ENCODE data around the gene HBP1.

The HBP1 gene

DNA sequence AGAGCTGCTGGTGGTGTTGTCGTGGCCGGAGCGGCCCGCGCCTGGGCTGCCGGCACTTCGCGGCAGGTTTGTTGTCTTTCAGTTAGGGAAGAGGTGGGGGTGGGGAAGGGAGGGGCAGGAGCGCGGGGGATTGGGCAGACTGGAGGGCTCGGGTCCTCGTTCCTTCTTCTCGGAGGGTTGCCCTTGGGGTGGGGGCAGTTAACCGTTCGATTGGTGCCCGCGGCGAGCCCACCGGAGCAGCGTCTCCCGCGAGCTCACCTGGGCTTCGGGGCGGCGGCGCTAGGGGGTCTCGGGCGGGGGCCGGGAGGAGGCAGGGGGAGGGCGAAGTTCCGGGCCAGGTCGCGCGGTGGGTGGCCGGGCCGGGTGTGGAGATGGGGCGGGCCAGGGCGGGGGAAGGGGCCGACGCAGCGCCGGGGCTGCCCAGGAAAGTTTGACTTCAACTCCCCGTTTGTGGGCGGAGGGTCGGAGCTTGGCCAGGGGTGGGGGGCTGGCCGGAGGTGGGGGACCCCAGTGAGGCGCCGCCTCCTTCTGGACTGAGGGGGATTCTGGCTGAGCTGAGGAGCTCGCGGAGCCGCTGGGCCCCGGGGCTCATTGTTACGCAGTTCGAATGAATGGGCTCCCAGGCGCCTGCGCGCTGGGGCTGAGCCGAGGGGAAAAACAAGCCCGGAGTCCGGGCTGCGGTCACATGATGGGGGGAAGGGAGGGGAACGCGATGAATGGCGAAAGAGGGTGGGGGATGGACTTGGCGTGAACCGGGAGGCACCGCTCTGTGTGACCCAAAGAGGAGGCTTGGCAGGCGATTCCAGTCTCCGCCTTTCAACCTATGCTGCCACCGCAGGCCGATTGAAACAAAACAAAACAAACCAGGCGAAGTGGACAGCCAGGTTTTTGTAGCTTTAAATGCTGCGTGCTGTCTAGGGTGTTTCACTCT lies 582 bp downstream of the HBP1 start:
- DNase-seq (ENCODE audit: low read depth in 1 of 2, low spot score in 1 of 2): peak; percentile 92 to 96
- TF ChIP-seq, protein P1, sequence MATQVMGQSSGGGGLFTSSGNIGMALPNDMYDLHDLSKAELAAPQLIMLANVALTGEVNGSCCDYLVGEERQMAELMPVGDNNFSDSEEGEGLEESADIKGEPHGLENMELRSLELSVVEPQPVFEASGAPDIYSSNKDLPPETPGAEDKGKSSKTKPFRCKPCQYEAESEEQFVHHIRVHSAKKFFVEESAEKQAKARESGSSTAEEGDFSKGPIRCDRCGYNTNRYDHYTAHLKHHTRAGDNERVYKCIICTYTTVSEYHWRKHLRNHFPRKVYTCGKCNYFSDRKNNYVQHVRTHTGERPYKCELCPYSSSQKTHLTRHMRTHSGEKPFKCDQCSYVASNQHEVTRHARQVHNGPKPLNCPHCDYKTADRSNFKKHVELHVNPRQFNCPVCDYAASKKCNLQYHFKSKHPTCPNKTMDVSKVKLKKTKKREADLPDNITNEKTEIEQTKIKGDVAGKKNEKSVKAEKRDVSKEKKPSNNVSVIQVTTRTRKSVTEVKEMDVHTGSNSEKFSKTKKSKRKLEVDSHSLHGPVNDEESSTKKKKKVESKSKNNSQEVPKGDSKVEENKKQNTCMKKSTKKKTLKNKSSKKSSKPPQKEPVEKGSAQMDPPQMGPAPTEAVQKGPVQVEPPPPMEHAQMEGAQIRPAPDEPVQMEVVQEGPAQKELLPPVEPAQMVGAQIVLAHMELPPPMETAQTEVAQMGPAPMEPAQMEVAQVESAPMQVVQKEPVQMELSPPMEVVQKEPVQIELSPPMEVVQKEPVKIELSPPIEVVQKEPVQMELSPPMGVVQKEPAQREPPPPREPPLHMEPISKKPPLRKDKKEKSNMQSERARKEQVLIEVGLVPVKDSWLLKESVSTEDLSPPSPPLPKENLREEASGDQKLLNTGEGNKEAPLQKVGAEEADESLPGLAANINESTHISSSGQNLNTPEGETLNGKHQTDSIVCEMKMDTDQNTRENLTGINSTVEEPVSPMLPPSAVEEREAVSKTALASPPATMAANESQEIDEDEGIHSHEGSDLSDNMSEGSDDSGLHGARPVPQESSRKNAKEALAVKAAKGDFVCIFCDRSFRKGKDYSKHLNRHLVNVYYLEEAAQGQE (IDR thresholded peaks at IDR 0.05; ENCODE audit: insufficient replicate concordance, low read depth): peak; percentile 10
- TF ChIP-seq, protein P2, sequence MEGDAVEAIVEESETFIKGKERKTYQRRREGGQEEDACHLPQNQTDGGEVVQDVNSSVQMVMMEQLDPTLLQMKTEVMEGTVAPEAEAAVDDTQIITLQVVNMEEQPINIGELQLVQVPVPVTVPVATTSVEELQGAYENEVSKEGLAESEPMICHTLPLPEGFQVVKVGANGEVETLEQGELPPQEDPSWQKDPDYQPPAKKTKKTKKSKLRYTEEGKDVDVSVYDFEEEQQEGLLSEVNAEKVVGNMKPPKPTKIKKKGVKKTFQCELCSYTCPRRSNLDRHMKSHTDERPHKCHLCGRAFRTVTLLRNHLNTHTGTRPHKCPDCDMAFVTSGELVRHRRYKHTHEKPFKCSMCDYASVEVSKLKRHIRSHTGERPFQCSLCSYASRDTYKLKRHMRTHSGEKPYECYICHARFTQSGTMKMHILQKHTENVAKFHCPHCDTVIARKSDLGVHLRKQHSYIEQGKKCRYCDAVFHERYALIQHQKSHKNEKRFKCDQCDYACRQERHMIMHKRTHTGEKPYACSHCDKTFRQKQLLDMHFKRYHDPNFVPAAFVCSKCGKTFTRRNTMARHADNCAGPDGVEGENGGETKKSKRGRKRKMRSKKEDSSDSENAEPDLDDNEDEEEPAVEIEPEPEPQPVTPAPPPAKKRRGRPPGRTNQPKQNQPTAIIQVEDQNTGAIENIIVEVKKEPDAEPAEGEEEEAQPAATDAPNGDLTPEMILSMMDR (IDR thresholded peaks at IDR 0.05; ENCODE audit: insufficient read depth, low read length): no peak
- TF ChIP-seq GABPA (IDR thresholded peaks at IDR 0.05; ENCODE audit: low read depth): peak; percentile 22; the same call in 1 of the 2 replicates
- peak; percentile 65 for TF ChIP-seq POLR2AphosphoS5 (IDR thresholded peaks at IDR 0.05; ENCODE audit: low read depth)
- TF ChIP-seq SPI1 (IDR thresholded peaks at IDR 0.05; ENCODE audit: borderline replicate concordance, low read depth): peak; percentile 20; the same call in 1 of the 2 replicates
- Histone ChIP-seq H3K27ac (replicated peaks) (peak overlapping the region; percentile 93), H3K27me3 (ENCODE audit: insufficient read depth, poor library complexity, severe bottlenecking) (no peaks in the 10 kb centered on the region), H3K4me3 (replicated peaks; ENCODE audit: insufficient read depth, low read length) (peak overlapping the region; percentile 97)

DNA sequence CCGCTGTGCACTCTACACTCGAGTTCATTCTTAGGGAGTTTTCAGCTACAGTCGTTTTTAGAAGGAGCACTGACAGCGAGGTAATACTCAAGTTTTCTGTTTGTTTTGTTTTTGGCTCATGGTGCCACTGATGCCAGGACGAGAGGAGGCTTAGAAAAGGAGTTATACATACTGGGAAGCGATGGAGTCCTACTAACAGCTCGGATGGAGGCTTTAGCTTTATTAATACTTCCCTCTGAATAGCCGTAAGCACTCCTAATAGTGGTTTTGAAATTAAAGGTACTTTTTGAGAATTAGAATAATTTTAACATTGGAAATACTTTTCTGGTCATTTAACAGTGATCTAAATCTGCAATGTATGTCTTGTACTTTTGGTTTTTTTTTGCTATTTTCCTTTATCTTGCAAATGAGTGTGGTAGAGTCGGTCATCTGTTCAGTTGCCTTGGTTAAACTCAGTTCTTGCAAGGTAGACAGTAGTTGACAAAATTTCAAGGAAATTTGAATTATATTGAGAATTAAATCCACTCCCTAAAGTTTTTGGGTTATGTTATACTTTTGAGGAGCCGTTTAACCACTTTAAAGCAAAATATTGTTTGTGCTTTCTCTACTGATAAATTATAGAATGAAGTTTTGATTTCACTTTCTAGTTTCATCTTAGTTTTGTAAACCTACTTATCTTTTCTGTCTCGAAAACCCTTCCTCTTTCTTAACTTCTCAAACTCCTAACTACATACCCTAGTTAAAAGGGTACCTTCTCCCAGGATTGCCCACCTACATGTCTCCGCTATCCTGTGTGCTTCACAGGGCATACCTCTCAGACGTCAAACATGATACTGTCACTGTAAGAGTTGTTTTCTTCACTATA lies 1.5 kb downstream of the HBP1 start:
- TF ChIP-seq SPI1 (IDR thresholded peaks at IDR 0.05; ENCODE audit: borderline replicate concordance, low read depth) (peak; percentile 32; the same call in 1 of the 2 replicates), GABPA (IDR thresholded peaks at IDR 0.05; ENCODE audit: low read depth) (no peak), POLR2AphosphoS5 (IDR thresholded peaks at IDR 0.05; ENCODE audit: low read depth) (no peak)
- DNase-seq (ENCODE audit: low read depth in 1 of 2, low spot score in 1 of 2): no peak
- Histone ChIP-seq H3K4me3 (replicated peaks; ENCODE audit: insufficient read depth, low read length) (peak overlapping the region; percentile 97), H3K27me3 (ENCODE audit: insufficient read depth, poor library complexity, severe bottlenecking) (no peaks in the 10 kb centered on the region), H3K27ac (replicated peaks) (peak overlapping the region; percentile 93)

DNA sequence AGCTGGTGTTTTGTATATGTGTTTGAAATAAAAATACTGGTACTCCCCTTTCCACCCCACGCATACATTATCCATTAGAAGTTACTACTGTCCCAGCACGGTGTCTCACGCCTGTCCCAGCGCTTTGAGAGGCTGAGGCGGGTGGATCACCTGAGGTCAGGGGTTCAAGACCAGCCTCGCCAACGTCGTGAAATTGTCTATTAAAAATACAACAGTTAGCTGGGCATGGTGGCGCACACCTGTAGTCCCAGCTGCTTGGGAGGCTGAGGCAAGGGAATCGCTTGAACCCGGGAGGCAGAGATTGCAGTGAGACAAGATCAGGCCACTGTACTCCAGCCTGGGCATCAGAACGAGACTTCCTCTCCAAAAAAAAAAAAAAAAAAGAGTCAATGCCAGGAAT lies 2.7 kb downstream of the HBP1 start:
- H3K4me3 ChIP-seq (replicated peaks; ENCODE audit: insufficient read depth, low read length): no peak overlapping the region

More for the DNA sequence above, 2.7 kb downstream of the HBP1 start:
- TF ChIP-seq, protein P2 (IDR thresholded peaks at IDR 0.05; ENCODE audit: insufficient read depth, low read length): no peak
- TF ChIP-seq GABPA (IDR thresholded peaks at IDR 0.05; ENCODE audit: low read depth) (no peak), POLR2AphosphoS5 (IDR thresholded peaks at IDR 0.05; ENCODE audit: low read depth) (no peak), SPI1 (IDR thresholded peaks at IDR 0.05; ENCODE audit: borderline replicate concordance, low read depth) (no peak)
- TF ChIP-seq, protein P1 (IDR thresholded peaks at IDR 0.05; ENCODE audit: insufficient replicate concordance, low read depth): no peak
- DNase-seq (ENCODE audit: low read depth in 1 of 2, low spot score in 1 of 2): no peak
- no peak overlapping the region for H3K27ac ChIP-seq (replicated peaks)
- no peaks in the 10 kb centered on the region for H3K27me3 ChIP-seq (ENCODE audit: insufficient read depth, poor library complexity, severe bottlenecking)

All from HL-60 (cell line).